Fibroblast of skin of back (primary cell): ENCODE data around the gene KIF3B.
"Not testable (repeated sequence)": the region's sequence is repeated elsewhere in the genome, so short reads cannot be mapped to it uniquely, and the experiment has no call there.

Source experiments
- DNase-seq: peaks from one replicate; pipeline ENCODE4 v3.0.0-alpha.2; 2013

KIF3B gene

DNA sequence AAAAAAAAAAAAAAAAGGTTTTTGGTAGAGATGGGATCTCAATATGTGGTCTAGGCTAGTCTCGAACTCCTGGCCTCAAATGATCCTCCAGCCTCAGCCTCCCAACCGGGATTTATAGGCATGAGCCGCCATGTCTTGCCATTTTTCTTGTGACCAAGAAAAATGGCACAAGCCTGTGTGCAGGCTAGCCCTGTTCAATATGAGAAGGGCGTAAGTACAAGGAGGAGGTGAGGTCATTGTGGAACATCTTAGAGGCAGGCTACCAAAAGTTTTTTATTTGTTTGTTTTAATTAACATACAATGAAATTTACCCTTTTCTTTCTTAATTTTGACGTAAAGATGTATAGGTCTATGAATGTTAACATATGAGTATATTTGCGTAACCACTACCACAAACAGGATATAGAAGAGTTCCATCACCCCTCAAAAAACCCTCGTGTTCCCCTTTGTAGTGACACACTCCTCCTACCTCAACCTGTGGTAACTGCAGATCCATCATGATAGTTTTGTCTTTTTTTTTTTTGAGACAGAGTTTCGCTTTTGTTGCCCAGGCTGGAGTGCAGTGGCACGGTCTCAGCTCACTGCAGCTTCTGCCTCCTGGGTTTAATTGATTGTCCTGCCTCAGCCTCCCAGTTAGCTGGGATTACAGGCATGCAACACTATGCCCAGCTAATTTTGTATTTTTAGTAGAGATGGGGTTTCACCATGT is 28.3 kb upstream of the KIF3B start:
- no peak for DNase-seq

DNA sequence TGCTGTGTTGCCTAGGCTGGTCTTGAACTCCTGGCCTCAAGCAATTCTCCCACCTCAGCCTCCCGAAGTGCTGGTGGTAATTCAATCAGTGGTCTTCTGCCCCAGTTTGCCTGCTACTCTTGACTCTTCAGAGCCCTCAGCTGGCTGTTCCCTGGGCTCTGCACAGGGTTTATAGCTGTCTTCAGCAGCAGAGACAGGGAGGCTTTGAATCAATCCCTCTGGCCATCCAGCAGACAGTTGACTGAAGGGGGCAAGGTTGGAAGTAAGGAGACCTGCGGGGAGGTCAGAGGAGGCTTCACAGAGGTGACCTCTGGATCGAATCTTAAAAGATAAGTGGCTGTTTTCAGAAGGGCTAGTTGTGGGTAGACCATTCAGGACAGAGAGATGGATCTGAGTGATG is 26.0 kb upstream of the KIF3B start:
- DNase-seq, result no peak

DNA sequence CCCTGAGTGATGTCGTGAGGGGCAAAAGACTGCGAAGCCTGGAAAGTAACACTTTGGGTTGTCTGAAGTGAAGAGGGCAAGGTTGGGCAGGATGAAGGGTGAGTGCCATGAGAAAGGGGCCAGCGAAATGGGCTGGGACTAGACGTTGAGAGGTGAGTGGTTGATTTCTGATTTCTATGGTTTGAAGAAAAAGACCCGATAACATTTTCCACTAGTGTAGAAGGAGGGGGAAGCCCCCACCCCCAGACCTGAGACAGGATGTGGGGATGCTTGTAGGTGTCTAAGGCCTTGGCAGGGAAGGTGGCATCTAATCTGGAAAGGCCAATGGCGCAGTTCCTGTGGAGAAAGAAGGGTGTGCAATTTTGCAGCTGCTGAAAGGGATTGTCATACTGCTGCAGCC is 25.3 kb upstream of the KIF3B start:
- no peak for DNase-seq

DNA sequence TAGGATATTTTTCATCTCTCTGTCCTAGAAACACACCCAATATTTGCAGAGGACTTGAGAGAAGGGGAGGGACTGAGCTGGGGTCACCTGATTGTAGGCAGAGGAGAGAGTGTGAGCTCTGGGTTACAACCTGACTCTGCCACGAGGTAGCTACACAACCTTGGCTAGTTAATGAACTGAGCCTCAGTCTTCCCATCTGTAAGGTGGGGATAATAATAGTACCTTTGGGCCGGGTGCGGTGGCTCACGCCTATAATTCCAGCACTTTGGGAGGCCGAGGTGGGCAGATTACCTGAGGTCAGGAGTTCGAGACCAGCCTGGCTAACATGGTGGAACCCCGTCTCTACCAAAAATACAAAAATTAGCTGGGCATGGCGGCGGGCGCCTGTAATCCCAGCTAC is 16.5 kb upstream of the KIF3B start:
- DNase-seq, result not testable (repeated sequence)

DNA sequence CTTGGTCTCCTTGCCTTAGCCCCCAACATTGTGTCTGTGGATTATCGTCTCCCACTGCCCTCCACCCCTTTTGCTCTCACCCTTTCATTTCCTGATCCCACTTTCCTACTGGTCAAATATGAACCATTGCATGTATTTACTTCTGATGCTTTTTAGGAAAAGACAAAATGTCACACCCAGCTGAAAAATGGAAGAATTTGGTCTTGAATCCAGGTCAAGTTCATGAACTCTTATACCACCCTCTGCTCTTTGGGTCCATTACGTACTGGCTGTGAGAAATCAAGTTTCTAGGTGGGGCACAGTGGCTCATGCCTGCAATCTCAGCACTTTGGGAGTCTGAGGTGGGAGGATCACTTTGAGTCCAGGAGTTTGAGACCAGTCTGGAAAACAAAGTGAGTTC is 15.8 kb upstream of the KIF3B start:
- no peak for DNase-seq

DNA sequence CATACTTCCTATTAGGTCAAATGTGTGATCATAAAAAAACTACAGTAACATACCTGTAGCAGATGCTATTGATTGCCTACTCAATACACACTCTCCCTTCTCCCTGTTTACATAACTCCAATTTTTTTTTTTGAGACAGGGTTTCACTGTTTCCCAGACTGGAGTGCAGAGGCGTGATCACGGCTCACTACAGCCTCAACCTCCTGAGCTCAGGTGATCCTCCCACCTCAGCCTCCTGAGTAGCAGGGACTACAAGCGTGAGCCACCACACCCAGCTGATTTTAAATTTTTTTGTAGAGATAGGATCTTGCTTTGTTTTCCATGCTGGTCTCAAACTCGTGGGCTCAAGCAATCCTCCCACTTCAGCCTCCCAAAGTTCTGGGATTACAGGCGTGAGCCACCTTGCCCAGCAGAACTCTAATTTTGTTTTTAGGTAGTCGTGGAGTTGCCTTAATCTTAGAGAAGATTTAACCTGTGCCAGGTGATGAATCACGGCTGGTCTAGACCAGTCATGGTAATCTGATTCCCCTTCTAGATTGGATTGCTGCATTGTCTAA is 14.0 kb upstream of the KIF3B start:
- DNase-seq, result no peak

DNA sequence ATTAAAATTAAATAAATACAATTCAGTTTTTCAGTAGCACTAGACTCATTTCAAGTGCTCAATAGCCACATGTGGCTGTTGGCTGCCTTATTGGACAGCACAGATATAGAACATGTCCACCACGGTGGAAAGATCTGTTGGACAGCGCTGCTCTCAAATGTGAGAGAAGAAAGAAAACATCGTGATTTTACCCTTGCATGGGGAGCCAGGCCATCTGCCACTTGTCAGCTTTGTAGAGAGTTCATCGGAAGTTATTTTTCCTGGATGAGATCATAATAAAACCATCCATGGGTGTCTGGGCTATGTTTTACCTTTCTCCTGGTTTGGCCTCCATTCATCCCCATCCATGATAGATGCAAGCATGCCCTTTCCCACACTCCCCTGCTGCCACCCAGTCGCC is 5.8 kb upstream of the KIF3B start:
- no peak for DNase-seq

DNA sequence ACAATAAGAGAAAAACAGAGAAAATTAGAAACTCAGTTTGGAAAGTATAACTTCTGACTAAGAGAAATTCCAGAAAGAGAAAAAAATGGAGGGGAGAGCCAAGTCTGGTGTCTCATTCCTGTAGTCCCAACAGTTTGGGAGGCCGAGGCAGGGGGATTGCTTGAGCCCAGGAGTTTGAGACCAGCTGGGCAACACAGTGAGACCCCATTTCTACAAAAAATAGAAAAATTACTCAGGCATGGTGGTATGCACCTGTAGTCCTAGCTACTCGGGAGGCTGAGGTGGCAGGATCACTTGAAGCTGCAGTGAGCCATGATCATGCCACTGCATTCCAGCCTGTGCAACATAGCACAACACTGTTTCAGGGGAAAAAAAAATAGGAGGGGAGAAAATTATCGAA is 3.1 kb upstream of the KIF3B start:
- no peak for DNase-seq

DNA sequence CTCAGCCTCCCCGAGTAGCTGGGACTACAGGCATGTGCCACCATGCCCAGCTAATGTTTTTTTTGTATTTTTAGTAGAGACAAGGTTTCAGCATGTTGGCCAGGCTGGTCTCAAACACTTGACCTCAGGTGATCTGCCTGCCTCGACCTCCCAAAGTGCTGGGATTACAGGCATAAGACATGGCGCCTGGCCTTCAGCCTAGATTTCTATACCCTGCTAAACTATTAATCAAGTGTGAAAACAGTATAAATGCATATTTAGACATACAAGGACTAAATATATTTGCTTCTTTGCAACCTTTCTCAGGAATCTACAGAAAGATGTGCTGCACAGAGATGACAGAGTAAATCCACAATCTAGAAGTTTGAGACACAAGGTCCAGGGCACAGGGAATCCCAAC is 2.3 kb upstream of the KIF3B start:
- not testable (repeated sequence) for DNase-seq

DNA sequence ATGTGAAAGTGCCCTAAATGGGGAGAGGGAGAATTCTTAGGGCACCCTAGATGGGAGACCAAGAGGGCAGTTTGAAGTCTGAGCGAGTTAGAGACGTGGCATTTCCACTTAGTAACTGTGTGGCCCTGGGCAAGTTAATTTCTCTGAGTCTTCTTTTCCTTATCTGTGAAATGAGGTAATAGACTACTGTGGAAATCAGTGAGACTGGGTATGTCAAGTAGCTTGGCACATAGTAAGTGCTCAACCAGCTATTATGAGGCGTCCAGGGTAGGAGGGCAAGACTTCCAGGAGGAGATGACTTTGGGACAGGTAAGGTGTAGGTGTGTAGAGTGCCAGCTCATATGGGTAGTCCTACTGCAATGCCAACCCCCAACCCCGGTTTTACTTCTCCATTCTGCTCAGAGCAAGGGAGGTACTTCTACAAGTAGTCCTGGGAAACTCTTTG is 770 bp downstream of the KIF3B start:
- DNase-seq, result no peak

DNA sequence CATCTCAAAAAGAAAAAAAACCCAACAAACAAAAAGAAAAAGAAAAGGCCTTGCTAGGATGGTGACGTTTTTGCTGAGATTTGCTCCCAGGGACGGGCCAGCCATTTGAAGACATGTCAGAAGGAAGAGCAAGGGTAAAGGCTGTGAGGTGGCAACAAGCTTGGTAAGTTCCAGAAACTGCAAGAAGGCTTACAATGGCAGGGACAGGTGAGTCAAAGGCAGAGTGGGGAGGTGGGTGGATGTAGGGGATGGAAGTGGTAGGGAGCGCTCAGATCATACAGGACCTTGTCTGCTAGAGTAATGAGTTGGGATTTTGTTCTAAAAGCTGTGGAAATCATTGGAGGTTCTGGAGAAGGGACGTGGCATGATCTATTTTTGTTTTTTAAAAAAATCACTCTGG is 4.3 kb downstream of the KIF3B start:
- DNase-seq, result no peak

DNA sequence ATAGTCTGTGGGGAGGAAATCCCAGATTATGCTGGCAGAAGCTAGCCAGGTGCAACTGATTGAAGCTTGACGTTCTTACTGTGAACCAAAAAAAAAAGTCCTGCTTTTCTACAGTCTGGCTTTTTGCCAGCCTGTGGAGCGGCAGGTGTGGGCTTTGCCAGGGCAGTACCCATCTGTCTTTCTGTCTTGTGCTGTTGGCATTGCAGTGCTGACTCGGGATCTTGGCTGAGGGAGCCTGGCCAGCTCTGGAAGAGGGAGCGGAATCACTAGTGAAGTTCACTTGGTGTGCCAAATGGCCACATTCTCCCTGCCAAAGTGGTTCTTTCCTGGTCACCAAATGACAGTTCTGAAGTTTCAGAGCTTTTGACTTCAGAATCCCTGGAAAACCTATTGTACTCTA is 5.0 kb downstream of the KIF3B start:
- no peak for DNase-seq

DNA sequence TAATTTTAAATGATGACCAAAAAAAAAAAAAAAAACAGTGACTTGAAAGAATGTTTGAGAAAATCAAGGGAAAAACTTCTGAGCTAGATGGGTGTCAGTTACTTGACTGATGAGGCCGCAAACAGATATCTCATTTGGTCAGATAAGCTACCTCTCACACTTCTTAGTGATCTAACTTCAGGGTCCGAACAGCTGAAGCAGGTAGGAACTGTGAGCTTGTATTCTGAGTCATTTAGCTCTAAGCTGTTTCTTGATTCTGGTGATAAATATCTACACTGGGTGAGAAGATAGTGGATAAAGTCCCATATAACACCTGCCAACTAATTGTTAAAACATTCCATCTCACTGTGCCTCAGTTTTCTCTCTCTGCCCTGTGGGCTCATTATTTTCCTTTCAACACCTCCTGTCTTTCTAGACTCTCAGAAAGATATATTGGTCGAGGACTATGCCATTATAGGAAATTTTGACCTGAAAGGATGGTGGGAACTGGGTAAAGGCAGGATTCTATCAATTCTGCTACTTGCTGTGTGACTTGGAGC is 7.7 kb downstream of the KIF3B start:
- no peak for DNase-seq

DNA sequence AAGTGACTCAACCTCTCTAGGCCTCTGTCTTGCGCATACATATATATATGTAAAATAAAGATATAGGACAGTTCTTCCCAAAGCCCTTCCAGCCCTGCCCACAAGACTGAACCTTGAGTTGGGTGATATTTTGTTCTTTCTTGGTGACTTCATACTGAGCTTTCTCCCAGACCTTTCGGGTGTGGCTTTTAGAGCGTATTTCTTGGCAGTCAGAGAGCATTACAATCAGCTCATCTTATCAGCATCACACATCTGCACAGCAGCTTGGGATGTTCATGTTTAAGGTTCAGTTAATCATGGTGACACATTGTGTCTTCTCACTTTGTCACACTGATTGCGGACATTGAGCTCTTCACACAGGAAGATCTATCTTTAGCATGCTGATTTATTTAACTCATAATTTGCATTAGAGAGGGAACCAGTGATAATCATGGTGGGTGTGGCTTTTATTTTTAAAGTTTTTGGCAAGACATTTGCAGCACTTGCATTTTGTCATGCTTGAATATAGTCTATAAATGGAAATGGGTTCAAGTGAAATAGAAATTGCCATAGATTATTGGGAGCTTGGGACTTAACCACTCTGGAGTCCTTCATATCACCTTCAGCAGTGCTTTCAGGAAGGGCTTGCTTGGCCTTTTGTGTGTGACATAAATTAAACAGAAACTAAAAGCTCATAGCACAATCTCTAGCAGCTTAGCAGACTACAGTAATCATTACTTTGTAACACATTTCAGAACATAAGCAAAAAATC is 8.3 kb downstream of the KIF3B start:
- peak; percentile 34 for DNase-seq

DNA sequence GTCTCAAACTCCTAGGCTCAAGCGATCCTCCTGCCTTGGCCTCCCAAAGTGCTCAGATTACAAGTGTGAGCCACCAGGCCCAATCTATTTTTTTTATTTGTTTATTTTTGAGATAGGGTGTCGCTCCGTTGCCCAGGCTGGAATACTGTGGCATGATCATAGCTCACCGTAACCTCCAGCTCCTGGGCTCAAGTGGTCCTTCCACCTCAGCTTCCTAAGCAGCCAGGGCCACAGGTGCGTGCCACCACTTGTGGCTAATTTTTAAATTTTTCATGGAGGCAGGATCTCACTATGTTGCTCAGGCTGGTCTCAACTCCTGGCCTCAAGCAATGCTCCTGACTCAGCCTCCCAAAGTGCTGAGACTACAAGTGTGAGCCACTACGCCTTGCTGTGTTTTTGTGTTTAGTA is 9.8 kb downstream of the KIF3B start:
- DNase-seq, result no peak

DNA sequence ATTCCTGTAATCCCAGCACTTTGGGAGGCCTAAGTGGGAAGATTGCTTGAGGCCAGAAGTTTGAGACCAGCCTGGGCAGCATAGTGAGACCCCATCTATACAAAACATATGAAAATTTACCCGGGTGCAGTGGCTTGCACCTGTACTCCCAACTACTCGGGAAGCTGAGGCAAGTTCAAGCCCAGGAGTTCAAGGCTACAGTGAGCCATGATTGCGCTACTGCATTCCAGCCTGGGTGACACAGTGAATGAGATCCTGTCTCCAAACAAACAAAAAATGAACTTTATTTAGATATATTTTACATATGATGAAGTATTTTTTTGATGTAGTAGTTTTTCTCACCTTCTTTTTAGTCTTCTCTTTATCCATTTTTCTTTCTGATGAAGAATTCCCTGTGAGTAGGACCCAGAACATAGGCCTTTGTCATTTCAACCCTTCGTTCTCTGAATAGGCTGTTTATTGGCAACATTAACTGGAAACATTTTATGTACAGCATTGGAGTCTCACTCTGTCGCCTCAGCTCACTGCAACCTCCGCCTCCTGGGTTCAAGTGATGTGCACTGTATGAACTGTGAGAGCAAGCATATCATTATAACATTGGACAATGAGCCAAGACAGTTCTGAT is 10.9 kb downstream of the KIF3B start:
- no peak for DNase-seq

DNA sequence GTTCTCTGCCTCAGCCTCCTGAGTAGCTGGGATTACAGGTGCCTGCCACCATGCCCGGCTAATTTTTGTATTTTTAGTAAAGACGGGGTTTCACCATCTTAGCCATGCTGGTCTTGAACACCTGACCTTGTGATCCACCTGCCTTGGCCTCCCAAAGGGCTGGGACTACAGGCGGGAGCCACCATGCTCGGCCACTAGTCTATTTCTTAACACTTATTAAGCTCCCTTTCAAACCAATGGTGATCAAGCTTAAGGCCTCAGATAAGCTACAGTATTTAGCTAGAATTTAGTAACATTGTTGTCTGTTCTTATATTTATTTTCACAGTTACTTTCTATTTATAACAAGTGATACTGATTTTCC is 11.8 kb downstream of the KIF3B start:
- not testable (repeated sequence) for DNase-seq

DNA sequence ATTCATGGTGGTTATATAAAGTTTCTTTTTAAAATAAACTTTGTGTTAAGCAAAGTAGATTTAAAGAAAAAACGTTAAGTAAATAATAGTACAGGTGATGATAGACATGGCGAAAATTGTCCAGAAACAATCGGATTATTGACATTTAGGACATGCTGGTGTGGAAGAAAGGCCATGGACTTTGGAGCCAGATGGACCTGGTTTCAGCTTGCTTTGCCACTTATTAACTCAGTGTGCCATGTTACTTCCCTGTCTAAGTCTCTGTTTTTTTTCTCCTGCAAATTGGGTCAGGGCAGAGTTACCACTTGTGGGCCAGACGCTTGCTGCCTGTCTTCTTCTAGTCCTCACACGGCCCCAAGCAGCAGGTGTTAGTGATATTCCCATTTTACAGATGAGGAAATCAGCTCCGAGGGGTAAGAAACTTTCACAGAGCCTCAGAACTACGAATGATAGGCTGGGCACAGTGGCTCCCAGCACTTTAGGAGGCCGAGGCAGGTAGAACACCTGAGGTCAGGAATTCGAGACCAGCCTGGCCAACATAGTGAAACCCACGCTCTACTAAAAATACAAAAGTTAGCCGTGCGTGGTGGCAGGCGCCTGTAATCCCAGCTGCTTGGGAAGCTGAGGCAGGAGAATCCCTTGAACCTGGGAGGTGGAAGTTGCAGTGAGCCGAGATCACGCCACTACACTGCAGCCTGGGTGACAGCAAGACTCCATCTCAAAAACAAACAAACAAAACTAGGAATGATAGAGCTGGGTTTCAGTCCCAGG is 12.4 kb downstream of the KIF3B start:
- no peak for DNase-seq

DNA sequence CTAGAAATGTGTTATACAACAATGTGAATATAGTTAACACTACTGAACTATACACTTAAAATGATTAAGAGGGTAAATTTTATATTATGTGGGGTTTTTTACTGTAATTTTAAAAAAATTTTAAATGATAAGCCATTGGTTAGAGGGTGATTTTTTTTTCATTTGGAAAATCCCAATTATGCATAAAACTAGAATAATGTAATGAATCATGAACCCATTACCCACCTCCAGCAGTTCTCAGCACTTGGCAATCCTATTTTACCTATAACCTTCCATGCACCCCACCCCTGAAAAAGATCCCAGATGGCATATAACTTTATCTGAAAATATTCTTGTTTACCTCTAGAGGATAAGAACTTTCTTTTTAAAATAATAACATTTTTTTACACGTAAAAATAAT is 13.7 kb downstream of the KIF3B start:
- DNase-seq, result no peak

DNA sequence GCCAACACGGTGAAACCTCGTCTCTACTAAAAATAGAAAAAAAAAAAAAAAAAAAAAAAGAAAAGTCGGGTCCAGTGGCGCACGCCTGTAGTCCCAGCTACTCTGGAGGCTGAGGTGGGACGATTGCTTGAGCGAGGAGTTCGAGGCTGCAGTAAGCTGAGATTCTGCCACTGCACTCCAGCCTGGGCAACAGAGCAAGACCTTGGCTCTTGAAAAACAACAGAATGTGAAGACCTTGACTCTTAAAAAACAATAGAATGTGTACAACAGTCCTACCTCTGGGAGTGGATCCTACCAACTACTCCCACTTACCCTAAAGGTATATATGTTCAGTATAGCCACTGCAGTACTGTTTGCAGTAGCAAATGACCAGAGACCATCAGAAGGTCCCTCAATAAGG is 15.1 kb downstream of the KIF3B start:
- DNase-seq, result no peak

DNA sequence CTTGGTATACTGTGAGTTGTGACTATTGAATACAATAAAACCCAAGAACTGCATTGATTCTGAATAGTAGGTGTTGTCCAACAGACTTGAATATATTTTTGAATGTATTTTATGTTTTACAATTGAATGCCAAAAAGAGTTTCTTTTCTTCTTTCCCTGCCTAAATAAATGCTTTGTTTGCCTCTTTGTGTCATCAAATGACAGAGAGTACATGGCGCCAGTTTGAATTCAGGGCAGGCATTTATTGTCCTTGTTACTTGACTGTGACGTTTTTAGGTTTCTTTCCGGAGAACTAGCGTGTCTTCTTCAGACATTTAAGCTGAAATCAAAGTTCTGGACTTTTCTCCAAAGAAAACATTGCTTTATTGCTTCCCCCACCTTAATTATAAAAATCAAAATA is 16.6 kb downstream of the KIF3B start:
- DNase-seq, result no peak

DNA sequence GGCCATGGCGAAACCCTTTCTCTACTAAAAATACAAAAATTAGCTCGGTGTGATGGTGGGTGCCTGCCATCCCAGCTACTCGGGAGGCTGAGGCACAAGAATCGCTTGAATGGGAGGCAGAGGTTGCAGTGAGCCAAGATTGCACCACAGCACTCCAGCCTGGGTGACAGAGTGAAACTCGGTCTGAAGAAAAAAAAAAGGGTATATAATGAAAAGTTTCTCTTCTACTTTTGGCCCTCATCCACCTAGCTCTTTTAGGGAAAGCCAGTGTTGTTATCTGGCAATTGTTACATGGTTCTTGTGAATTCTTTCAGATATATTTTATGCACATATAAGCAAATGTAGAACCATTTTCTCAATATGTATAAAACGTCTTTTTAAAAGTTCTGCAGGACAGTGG is 19.0 kb downstream of the KIF3B start:
- no peak for DNase-seq
